Activated CD4-positive, alpha-beta memory T cell treated with anti-CD3 and anti-CD28 coated beads, Interleukin-2, amount 10 ng/mL, durations not matched to agents 7 days and 5 days (primary cell): ENCODE data around the gene KCNJ6. TPM values are rescaled to one million over a fixed set of nuclear protein-coding genes. Genes with fewer than 3 reads are reported as not detected.

Experiments used
- CTCF ChIA-PET: fragments of 350-600 bp; sonication (Branson Sonifier 250); formaldehyde crosslinking; loops from one replicate; lab custom pipeline; 2021; ENCODE audit warnings: antibody characterized with exemption, inconsistent platforms; lab: Charles Lee
- POLR2A ChIA-PET: fragments of 350-600 bp; sonication (Branson Sonifier 250); formaldehyde crosslinking; loops from one replicate; lab custom pipeline; 2021; ENCODE audit warnings: antibody characterized with exemption; lab: Charles Lee
- DNase-seq: peaks from one replicate; pipeline ENCODE4 v3.0.0-alpha.2; 2020
- H3K27ac Mint-ChIP-seq: one replicate; pipeline ENCODE4 v1.8.0; 2021; ENCODE audit warnings: mild to moderate bottlenecking, mixed read lengths
- H3K27me3 Mint-ChIP-seq: one replicate; pipeline ENCODE4 v1.8.0; 2021; ENCODE audit warnings: mixed read lengths
- H3K36me3 Mint-ChIP-seq: one replicate; pipeline ENCODE4 v1.8.0; 2021; ENCODE audit warnings: low read depth, mixed read lengths
- H3K4me1 Mint-ChIP-seq: one replicate; pipeline ENCODE4 v1.8.0; 2021; ENCODE audit warnings: mixed read lengths
- H3K4me3 Mint-ChIP-seq: one replicate; pipeline ENCODE4 v1.8.0; 2021; ENCODE audit warnings: mild to moderate bottlenecking, mixed read lengths
- H3K9me3 Mint-ChIP-seq: one replicate; pipeline ENCODE4 v1.8.0; 2021; ENCODE audit warnings: mixed read lengths
- total RNA-seq, 2 experiments: library from RNA; stranded (reverse); gene quantifications; one replicate each; pipeline ENCODE4 v1.2.3, GENCODE V29; 2021

Gene KCNJ6
- total RNA-seq, 2 experiments from 2014 or later, result not detected

GRCh38 chr21:37560385-37560784 lies 355.9 kb downstream of the KCNJ6 start:
- H3K9me3 Mint-ChIP-seq, result no peaks in the 10 kb centered on the region
- peaks cover 7% of the 10 kb centered on the region for H3K27me3 Mint-ChIP-seq
- ChIA-PET CTCF (no interaction called here), POLR2A (no interaction called here)
- H3K4me1 Mint-ChIP-seq, result peaks cover 23% of the 10 kb centered on the region
- H3K4me3 Mint-ChIP-seq, result no peak overlapping the region
- H3K36me3 Mint-ChIP-seq, result no peaks in the 10 kb centered on the region
- no peak for DNase-seq
- no peak overlapping the region for H3K27ac Mint-ChIP-seq

DNA sequence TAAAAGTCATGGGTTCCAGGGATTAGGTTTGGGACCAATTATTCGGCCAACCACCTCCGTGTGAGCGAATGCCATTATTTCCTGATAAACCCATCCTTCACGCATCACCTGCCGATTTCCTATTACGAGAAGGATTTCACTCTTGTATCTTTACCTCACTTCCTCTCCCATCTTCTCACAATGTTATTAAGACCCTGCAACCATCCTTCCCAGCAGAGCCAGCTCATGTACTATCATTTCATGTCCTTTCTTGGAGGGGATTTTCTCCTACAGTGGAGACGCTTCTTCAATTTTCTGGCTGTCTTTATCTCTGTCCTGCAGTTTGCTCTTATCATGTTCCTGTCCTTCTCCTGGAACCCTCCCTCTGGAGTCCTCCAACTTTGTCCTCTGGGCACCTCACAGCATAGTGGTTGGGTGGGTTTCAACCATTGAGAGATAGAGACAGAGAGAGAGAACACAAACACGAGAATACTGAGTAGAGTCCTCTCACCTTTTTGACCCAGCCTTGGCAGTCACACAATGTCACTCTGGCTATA lies 357.5 kb downstream of the KCNJ6 start:
- Mint-ChIP-seq H3K4me3 (no peak overlapping the region), H3K27ac (no peak overlapping the region), H3K27me3 (peaks cover 11% of the 10 kb centered on the region), H3K9me3 (no peaks in the 10 kb centered on the region), H3K36me3 (no peaks in the 10 kb centered on the region), H3K4me1 (peaks cover 10% of the 10 kb centered on the region)
- POLR2A ChIA-PET, result no interaction called here
- no peak for DNase-seq
- CTCF ChIA-PET, result no interaction called here
